Middle frontal gyrus (tissue), 1 donor: Measurements from ENCODE around the gene C10orf67.

Experiments
- DNase-seq: peaks from one replicate; pipeline ENCODE4 v3.0.0-alpha.2; 2015; ENCODE audit warnings: low spot score; ENCODE audit errors: extremely low spot score

C10orf67 gene

GRCh38 chr10:23199768-23200511 is 144.7 kb downstream of the C10orf67 start:
- no peak for DNase-seq

GRCh38 chr10:23198940-23199767 is 145.4 kb downstream of the C10orf67 start:
- DNase-seq, result no peak

- DNase-seq, result no peak
These were observed 146.0 kb downstream of the C10orf67 start for GRCh38 chr10:23198610-23198939.

- no peak for DNase-seq
These were observed 147.2 kb downstream of the C10orf67 start for GRCh38 chr10:23197416-23197861.

GRCh38 chr10:23196915-23197314 is 147.7 kb downstream of the C10orf67 start:
- DNase-seq, result no peak

- DNase-seq, result no peak
These were observed 148.6 kb downstream of the C10orf67 start for GRCh38 chr10:23195846-23196600.

- no peak for DNase-seq
These were observed 149.4 kb downstream of the C10orf67 start for GRCh38 chr10:23194966-23195845.

- no peak for DNase-seq
These were observed 150.1 kb downstream of the C10orf67 start for GRCh38 chr10:23194471-23194965.

- DNase-seq, result no peak
These were observed 151.0 kb downstream of the C10orf67 start for GRCh38 chr10:23193435-23194074.

GRCh38 chr10:23192712-23193434 is 151.7 kb downstream of the C10orf67 start:
- DNase-seq, result no peak

- no peak for DNase-seq
These were observed 152.6 kb downstream of the C10orf67 start, which contains the start of gene PTF1A for GRCh38 chr10:23191764-23192711. PTF1A (plus strand) TSS chr10:23192312; CDS start chr10:23192531, 219 bp downstream.

- no peak for DNase-seq
These were observed 153.5 kb downstream of the C10orf67 start for GRCh38 chr10:23190872-23191763.

GRCh38 chr10:23189024-23189423 is 155.6 kb downstream of the C10orf67 start:
- no peak for DNase-seq

GRCh38 chr10:23187155-23187554 is 157.4 kb downstream of the C10orf67 start:
- no peak for DNase-seq

GRCh38 chr10:23186697-23187096 is 157.9 kb downstream of the C10orf67 start:
- DNase-seq, result no peak

GRCh38 chr10:23186178-23186577 is 158.4 kb downstream of the C10orf67 start:
- DNase-seq, result no peak

GRCh38 chr10:23174977-23175512 is 169.6 kb downstream of the C10orf67 start:
- DNase-seq, result no peak
